Thoracic aorta (tissue), 2 donors: ENCODE data around the gene PRR7. TPM values are rescaled to one million over a fixed set of nuclear protein-coding genes. Genes with fewer than 3 reads are reported as not detected.

Source experiments
- ATAC-seq: fragments of 150-250 bp; one replicate; pipeline ENCODE4 v1.8.0; 2017; ENCODE audit warnings: low read depth; ENCODE audit not compliant: insufficient number of reproducible peaks, low FRiP score
- DNase-seq: peaks from one replicate; pipeline ENCODE4 v3.0.0-alpha.2; 2020; ENCODE audit warnings: low spot score
- H3K27ac ChIP-seq, 2 donors: fragments of 200-600 bp; sonication (generic); 1 replicate in 1 of 2; 2 replicates in 1 of 2; pipeline ENCODE4 v1.5.1; 2016; ENCODE audit warnings: mild to moderate bottlenecking in 2 of 2, moderate library complexity in 2 of 2
- H3K27me3 ChIP-seq: fragments of 200-600 bp; sonication (generic); replicated peaks from 2 replicates; pipeline ENCODE4 v1.6.0; 2016; ENCODE audit warnings: mild to moderate bottlenecking; ENCODE audit not compliant: insufficient read depth
- H3K36me3 ChIP-seq: fragments of 200-600 bp; sonication (generic); one replicate; pipeline ENCODE4 v1.5.1; 2016
- H3K4me1 ChIP-seq, 2 donors: fragments of 200-600 bp; sonication (generic); 1 replicate in 1 of 2; 2 replicates in 1 of 2; pipeline versions ENCODE4 v1.5.1 to v1.6.0; 2016; ENCODE audit warnings: low read depth in 2 of 2, mild to moderate bottlenecking in 1 of 2; ENCODE audit not compliant: control insufficient read depth in 1 of 2
- H3K4me3 ChIP-seq: fragments of 200-600 bp; sonication (generic); 2 replicates; pipeline ENCODE4 v1.5.1; 2016; ENCODE audit warnings: mild to moderate bottlenecking
- H3K9me3 ChIP-seq: fragments of 200-600 bp; sonication (generic); 2 replicates; pipeline ENCODE4 v1.5.1; 2016
- total RNA-seq, 2 donors: library from RNA; depleted of rRNA; stranded (reverse); fragments of >200 nt; gene quantifications; one replicate each; pipeline versions ENCODE4 v1.1.0 to v1.2.3, GENCODE V29; 2016
- TF ChIP-seq, protein P1 (sequence below): fragments of 200-600 bp; sonication (generic); IDR thresholded peaks from one replicate; pipeline ENCODE4 v1.5.1; 2019; ENCODE audit warnings: antibody characterized with exemption

Gene PRR7
- total RNA-seq, 2 donors from 2014 or later = 4.1 to 11.0 TPM

DNA sequence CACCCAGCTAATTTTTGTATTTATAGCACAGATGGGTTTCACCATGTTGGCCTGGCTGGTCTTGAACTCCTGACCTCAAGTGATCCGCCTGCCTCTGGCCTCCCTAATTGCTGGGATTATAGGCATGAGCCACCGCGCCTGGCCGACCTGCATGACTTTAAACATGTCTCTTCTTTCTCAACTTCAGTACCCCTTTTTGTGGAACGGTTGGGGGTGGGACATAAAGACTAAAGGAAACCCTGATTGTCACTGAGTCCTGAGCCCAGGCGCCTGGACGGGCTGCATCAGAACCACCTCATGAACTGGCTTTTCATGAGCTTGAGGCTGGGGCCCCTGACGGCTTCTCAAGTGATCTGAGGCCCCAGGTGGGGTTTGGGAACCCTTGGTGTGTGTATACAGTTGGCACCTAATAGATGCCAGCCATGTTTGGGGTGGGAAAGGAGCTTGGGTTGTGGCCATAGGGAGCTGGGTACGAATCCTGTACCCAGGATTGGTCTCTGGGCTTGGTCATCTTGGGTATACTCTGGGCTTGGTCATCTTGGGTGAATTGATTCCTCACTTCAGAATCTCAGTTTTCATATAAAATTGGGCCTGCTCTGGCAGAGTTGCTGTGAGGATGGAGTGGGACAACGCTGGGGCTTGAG is 17.9 kb upstream of the PRR7 start:
- H3K27me3 ChIP-seq = no peaks in the 10 kb centered on the region
- TF ChIP-seq, protein P1, sequence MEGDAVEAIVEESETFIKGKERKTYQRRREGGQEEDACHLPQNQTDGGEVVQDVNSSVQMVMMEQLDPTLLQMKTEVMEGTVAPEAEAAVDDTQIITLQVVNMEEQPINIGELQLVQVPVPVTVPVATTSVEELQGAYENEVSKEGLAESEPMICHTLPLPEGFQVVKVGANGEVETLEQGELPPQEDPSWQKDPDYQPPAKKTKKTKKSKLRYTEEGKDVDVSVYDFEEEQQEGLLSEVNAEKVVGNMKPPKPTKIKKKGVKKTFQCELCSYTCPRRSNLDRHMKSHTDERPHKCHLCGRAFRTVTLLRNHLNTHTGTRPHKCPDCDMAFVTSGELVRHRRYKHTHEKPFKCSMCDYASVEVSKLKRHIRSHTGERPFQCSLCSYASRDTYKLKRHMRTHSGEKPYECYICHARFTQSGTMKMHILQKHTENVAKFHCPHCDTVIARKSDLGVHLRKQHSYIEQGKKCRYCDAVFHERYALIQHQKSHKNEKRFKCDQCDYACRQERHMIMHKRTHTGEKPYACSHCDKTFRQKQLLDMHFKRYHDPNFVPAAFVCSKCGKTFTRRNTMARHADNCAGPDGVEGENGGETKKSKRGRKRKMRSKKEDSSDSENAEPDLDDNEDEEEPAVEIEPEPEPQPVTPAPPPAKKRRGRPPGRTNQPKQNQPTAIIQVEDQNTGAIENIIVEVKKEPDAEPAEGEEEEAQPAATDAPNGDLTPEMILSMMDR = no peak
- H3K4me1 ChIP-seq = peaks cover 15 to 47% of the 10 kb centered on the region in 2 donors
- H3K36me3 ChIP-seq = peaks cover 16% of the 10 kb centered on the region
- H3K9me3 ChIP-seq = no peaks in the 10 kb centered on the region
- no peak for DNase-seq
- H3K27ac ChIP-seq = no peak overlapping the region
- no peak overlapping the region for H3K4me3 ChIP-seq
- no peak for ATAC-seq

DNA sequence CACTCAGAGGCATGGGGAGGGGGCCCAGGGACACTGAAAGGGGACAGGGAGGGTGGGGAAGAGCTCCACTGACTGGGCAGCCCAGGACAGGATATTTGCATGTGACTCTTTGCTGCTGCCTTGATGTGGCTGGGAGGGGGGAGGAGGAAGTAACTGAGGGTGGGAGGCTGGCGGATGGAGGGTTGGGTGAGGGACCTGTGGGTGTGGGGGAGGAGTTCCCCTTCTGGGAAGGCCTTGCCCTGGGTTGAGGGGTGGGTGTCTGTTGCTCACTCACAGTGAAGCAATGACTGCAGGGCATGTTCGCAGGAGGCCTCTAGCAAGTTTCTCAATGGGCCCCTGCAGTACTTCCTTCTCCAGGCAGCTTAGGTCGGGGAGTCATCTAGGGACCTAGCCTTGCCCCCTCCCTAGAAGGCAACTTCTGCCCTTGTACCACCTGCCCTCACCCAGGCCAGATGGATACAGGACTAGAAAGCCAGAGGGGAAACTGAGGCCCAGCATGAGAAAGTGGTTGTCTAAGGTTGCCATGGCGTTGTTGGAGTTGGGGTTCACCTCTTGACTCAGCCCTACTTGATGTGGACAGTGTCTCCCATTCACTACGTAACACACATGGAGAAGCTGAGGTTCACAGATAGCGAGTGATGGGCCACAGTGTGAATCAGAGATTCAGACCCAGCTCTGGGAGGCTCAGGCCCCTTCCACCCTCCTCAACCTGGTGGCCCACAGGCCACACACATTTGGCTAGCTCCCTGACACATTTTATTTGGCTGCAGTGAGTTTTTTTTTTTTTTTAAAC is 17.2 kb upstream of the PRR7 start:
- Histone ChIP-seq H3K4me1 (peaks cover 15 to 47% of the 10 kb centered on the region in 2 donors), H3K27ac (no peak overlapping the region), H3K27me3 (no peaks in the 10 kb centered on the region), H3K36me3 (peaks cover 24% of the 10 kb centered on the region), H3K9me3 (no peaks in the 10 kb centered on the region), H3K4me3 (no peak overlapping the region)
- no peak for ATAC-seq
- TF ChIP-seq, protein P1 = no peak
- no peak for DNase-seq

DNA sequence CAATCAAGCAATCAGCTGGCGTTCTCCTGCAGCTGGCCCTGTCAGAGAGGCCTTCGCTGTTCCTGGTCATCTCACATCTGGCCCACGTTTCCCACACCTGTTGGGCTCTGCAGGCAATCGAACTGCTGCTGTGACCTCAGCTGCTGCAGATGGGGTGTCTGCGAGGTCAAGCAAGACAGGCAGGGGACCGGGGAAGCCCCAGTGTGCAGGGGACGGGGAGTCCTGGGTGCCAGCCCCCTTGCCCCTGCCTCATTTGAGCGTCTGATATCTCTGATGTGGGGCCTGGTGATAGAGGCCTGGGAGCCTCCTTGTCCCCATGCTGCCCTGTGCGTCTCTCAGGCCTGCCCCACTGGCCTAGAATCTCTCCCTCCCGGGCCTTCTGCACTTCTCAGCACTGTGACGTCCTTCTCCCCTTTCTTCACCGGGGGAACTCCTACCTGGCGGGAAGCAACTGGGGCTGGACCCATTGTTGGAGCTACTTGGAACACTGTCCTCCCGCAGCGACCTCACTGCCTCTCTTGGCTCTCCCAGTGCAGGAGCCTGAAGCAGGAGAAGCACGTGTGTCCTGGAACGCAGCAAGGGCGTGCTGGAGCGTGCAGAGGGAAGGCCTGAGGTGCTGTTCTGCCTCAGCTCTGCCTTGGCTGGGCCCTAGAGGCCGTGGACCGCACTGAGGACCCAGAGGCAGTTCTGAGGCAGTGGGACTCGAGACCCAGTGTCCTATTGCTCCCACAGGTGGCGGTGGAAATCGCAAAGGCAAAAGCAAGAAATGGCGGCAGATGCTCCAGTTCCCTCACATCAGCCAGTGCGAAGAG is 16.3 kb upstream of the PRR7 start:
- H3K4me1 ChIP-seq = peaks cover 13 to 44% of the 10 kb centered on the region in 2 donors
- peaks cover 31% of the 10 kb centered on the region for H3K36me3 ChIP-seq
- ATAC-seq (no peak), DNase-seq (no peak)
- no peaks in the 10 kb centered on the region for H3K27me3 ChIP-seq
- TF ChIP-seq, protein P1 = no peak
- H3K9me3 ChIP-seq = no peaks in the 10 kb centered on the region
- no peak overlapping the region for H3K27ac ChIP-seq
- no peak overlapping the region for H3K4me3 ChIP-seq

DNA sequence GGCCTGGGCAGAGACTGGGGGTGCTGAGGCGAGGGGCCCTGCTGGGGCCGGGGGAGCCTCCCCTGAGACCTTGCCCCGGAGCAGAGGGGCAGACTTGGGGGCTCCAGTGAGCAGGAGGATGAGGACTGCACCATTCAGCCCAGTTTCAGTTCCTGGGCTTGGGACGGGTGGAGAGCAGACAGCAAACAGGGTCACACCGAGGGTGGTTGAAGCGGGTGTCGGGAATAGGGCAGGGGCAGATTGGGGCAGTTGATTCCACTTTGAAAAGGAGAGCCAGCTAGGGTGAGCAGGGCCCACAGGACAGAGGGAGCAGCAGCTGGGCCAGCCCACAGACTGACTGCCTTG is 15.7 kb upstream of the PRR7 start:
- Histone ChIP-seq H3K27me3 (no peaks in the 10 kb centered on the region), H3K36me3 (peaks cover 37% of the 10 kb centered on the region), H3K4me3 (no peak overlapping the region), H3K27ac (no peak overlapping the region), H3K4me1 (peaks cover 9 to 40% of the 10 kb centered on the region in 2 donors), H3K9me3 (no peaks in the 10 kb centered on the region)
- TF ChIP-seq, protein P1 = no peak
- DNase-seq = no peak
- no peak for ATAC-seq
